ENCODE results near the gene MYO3B.

Gene MYO3B

DNA sequence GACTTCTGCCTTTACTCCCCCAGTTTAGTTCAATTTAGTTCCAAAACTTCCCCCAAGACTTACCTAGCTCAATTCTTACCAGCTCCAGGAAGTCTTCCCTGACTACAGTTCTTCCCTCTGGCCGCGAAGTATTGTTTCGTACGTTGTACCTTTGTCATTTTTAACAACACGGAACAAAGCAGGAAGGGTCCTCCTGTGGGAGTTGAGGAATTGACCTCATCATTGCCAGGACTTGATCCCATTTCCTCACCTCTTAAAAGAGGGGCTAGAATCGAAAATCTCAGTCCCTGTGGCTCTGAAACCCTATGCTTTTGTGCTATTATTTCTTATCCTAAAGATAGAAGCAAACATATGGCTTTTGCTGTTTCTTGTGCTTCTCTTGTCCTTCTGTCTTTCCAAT lies 187.1 kb downstream of the MYO3B start:
- no peak for DNase-seq (ENCODE audit: low read depth in 3 of 3)

- DNase-seq (ENCODE audit: low read depth in 3 of 3), result no peak
Observed at GRCh38 chr2:170365686-170366085, 187.7 kb downstream of the MYO3B start.

DNA sequence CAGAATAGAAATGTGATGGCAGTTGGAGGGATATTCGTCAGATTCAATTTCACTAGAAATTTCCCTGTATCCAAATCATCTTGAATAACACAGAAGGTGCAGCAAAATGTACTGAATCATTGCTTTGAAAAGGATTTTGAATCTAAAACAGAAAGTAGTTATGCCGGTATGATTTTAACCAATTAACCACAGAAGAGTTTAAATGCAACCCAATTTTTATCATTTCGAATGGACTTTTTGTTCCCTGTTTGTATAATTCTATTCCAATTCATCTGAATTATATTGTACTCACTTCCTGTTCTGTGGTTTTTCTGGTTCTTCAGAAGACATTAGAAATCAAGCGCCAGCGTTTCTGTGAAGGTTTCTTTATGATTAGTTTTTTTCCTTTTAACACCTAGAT lies 190.4 kb downstream of the MYO3B start:
- DNase-seq (ENCODE audit: low read depth in 3 of 3), result no peak

DNA sequence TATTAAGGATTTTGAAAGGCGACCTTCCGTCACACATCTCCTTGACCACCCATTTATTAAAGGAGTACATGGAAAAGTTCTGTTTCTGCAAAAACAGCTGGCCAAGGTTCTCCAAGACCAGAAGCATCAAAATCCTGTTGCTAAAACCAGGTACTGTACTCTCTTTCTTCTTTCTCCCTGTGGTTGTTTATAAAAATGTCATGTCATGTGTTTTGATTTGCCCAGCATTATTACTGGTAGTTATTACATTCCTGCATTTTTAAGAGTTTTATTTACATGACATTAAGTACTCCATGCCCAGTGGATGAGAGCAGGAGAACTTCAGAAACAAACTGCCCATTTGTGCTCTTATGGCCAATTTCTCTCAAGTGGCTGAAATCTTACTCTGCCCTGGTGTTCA lies 191.3 kb downstream of the MYO3B start:
- no peak for DNase-seq (ENCODE audit: low read depth in 3 of 3)

GRCh38 chr2:170369894-170370293 lies 191.9 kb downstream of the MYO3B start:
- no peak for DNase-seq (ENCODE audit: low read depth in 3 of 3)

- DNase-seq (ENCODE audit: low read depth in 3 of 3), result no peak
Observed at GRCh38 chr2:170371231-170371998, 193.5 kb downstream of the MYO3B start.

- no peak for DNase-seq (ENCODE audit: low read depth in 3 of 3)
Observed at GRCh38 chr2:170375192-170375591, 197.2 kb downstream of the MYO3B start.

DNA sequence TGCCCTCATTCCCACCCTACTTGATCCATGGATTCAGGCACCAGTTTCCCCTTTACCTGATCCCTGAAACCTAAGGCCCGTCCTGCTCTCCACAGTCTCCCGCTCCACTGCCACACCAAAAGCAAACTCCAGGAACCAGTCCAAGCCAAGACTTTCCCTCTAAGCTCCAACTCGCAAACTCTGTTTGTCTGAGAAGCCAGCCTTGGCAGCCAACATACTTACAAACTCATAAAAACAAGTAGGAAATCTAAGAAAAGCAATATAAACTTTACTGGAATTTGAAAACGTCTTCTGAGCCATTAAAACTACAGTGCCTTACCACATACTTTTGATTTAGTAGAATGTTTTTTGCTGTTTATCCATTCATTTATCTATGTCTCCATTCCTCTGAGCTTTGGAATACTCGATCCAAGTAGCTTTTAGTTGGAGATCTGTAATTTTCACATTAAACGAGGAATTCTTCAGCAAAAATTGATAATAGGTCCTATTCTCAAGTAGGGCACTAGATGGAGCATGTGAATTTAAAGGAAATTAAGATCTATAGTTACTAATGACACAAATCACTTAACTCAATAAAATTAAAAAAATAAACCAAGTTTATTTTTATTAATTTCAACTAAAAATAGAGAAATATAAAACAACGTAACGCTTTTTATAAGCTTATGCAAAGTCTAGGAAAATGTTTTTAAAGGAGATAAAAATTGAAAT lies 199.7 kb downstream of the MYO3B start:
- no peak for DNase-seq (ENCODE audit: low read depth in 3 of 3)

DNA sequence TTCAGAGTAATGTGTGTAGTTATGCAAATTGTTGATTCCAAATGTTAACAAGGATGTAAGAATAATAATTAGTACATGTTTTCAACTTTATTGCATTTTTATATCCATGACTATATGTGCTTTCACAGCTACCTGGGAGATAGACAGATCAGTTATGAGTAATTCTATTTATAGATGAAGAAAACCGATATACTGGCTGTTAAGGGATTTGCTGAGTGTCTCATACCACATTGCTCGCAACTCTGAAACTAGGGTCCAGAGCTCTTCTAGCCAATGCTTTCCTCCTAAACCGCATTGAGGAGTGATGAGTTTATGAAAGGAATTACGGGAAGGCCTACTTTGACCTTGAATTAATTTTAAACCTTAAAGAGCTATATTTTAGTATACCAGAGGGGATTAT lies 202.3 kb downstream of the MYO3B start:
- no peak for DNase-seq (ENCODE audit: low read depth in 3 of 3)

DNA sequence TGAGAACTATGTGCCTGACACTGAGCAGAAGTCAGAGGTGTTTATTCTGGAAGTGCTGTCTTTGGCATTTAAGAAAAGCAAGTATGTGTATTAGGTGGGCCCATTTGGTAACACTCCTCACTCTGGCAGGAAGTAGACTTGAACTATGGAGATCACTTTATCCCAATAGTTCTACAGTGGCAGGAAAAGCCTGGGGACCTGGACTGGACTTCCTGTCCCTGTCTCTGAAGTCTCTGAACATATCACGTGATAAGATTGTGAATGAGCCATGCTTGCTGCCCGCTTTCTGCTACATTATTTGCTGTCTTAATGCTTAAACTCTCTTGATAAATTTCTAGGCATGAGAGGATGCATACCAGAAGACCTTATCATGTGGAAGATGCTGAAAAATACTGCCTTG lies 203.7 kb downstream of the MYO3B start:
- no peak for DNase-seq (ENCODE audit: low read depth in 3 of 3)

- DNase-seq (ENCODE audit: low read depth in 3 of 3), result no peak
Observed at GRCh38 chr2:170386554-170386953, 208.6 kb downstream of the MYO3B start.

DNA sequence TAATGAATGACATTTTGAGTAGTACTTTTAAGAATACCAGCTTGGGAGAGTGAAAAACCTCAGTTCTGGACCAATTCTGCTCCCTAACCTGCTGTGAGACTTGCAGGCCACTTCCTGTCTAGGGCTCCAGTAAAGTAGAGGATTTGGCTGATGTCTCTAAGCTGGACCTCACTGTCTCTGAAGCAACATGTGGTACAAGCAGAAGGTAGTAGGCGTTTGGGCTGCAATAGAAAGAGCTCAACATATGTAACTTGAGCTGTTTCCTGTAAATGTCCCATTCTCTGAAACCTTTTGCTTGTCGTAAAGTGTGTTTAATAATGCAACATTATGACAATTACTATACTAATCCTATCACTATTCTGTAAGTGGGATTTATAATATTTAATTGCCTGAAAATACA lies 213.1 kb downstream of the MYO3B start:
- no peak for DNase-seq (ENCODE audit: low read depth in 3 of 3)

DNA sequence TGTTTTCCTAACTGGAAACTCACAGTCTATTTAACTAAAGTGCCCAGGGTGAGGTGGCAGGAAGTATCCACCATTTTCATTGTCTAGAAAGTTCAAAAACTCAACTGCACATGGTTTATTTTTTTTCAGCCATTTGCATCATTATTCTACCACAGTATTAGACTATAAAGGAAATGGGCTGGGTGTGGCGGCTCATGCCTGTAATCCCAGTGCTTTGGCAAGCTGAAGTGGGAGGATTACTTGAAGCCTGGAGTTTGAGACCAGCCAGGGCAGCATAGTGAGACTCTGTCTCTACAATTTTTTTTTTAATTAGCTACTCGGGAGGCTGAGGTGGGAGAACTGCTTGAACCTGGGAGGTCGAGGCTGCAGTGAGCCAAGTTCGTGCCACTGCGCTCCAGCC lies 213.8 kb downstream of the MYO3B start:
- no peak for DNase-seq (ENCODE audit: low read depth in 3 of 3)

DNA sequence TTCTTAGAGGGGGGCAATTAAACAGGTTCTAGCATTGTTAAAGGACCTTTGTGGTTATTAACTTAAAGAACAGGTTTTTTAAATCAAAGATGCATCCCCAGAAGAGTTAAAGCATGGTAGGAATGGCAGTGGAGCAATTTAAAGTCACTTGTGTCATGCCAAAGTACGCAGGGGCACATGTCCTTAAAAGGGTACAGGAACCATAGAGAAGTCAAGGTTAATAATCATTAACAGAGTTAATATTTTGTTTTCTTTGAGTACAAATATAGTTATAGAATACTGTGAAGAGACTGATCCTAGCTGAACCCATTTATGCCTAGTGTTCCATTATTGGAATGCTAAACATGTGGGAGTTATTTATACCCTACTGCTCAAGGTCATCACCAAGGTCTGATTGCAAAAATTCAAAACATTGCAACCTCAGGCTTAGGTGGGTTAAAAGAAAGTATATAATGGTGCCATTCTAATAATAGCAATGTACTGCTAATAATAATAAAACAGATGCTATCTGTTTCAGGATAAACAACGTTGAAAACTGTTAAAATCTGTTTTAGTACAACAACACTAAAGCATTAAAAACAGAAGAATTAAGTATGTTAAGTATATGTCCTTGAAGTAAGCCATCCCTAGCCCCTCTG lies 216.0 kb downstream of the MYO3B start:
- no peak for DNase-seq (ENCODE audit: low read depth in 3 of 3)

- no peak for DNase-seq (ENCODE audit: low read depth in 3 of 3)
Observed at GRCh38 chr2:170394641-170395387, 216.9 kb downstream of the MYO3B start.

GRCh38 chr2:170396799-170397459 lies 219.0 kb downstream of the MYO3B start:
- no peak for DNase-seq (ENCODE audit: low read depth in 3 of 3)

DNA sequence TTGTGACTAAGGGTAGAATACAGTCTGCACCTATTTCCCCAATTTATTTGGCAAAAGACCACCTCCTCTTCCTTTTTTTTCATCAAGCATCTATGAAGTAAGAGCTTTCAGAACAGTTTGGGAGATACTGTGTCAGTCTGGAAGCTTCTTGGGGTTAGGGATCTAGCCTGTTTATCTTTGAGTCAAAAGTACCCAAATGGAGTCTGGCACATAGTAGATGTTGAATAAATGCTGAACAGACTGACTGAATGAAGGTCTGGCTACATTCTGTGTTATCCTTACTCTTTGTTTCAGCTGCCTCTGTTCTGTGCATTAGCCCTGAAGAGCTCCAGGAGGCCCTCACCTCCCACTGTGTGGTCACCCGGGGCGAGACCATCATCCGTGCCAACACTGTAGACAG lies 223.2 kb downstream of the MYO3B start:
- DNase-seq (ENCODE audit: low read depth in 3 of 3), result no peak

GRCh38 chr2:170404846-170405245 lies 226.9 kb downstream of the MYO3B start:
- DNase-seq (ENCODE audit: low read depth in 3 of 3), result no peak

DNA sequence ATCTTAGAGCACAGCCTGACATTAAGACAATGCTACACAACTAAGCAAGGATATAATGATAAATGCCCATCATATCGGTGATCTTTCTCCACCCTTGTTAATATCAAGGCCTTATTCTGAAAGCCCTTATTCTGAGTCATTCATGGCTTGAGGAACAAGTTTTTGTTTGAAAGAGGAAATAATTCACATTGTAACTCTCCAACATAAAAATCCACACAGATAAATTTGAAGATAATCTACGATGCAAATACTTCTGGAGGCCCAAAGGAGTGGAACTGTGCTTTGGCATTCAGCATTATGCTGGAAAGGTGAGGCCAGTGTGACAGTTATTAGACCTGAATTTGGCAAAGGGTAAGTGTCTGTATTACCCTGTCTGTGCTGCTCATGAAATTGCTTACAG lies 227.4 kb downstream of the MYO3B start:
- DNase-seq (ENCODE audit: low read depth in 3 of 3), result no peak

GRCh38 chr2:170408461-170409163 lies 230.7 kb downstream of the MYO3B start:
- DNase-seq (ENCODE audit: low read depth in 3 of 3), result no peak

GRCh38 chr2:170409164-170409535 lies 231.2 kb downstream of the MYO3B start:
- DNase-seq (ENCODE audit: low read depth in 3 of 3), result peak; percentile 43 to 71 (median 68)
